Mesendoderm (in vitro differentiated cells): ENCODE results near the gene CUL4A. TPM values are rescaled to one million over a fixed set of nuclear protein-coding genes. Genes with fewer than 3 reads are reported as not detected.
"Not testable (repeated sequence)": the region's sequence is repeated elsewhere in the genome, so short reads cannot be mapped to it uniquely, and the experiment has no call there.

Experiments used
- DNase-seq: peaks from one replicate; pipeline ENCODE4 v3.0.0; 2013
- H2AK5ac ChIP-seq: 2 replicates; pipeline ENCODE4 v1.6.1; 2013; ENCODE audit warnings: low read length, inconsistent platforms
- H2BK120ac ChIP-seq: 2 replicates; pipeline ENCODE4 v1.6.1; 2013; ENCODE audit warnings: low read depth, mild to moderate bottlenecking, low read length, moderate library complexity, mixed read lengths
- H2BK15ac ChIP-seq: replicated peaks from 2 replicates; pipeline ENCODE4 v1.6.1; 2013; ENCODE audit warnings: low read depth, mild to moderate bottlenecking, moderate library complexity
- H2BK5ac ChIP-seq: 2 replicates; pipeline ENCODE4 v1.6.1; 2013; ENCODE audit warnings: low read length, inconsistent platforms
- H3K18ac ChIP-seq: 2 replicates; pipeline ENCODE4 v1.6.1; 2013; ENCODE audit warnings: mild to moderate bottlenecking, low read length, mixed read lengths
- H3K23ac ChIP-seq: one replicate; pipeline ENCODE4 v1.6.1; 2013; ENCODE audit warnings: low read length
- H3K27ac ChIP-seq: 2 replicates; pipeline ENCODE4 v1.5.1; 2013; ENCODE audit warnings: low read depth, mild to moderate bottlenecking, inconsistent platforms, low read length, moderate library complexity
- H3K27me3 ChIP-seq: 2 replicates; pipeline ENCODE4 v1.6.1; 2013; ENCODE audit warnings: low read length, control low read depth, mild to moderate bottlenecking, inconsistent platforms; ENCODE audit not compliant: insufficient read depth, poor library complexity
- H3K36me3 ChIP-seq: 2 replicates; pipeline ENCODE4 v1.6.1; 2013; ENCODE audit warnings: low read length, inconsistent platforms; ENCODE audit not compliant: control insufficient read depth, insufficient read depth
- H3K4ac ChIP-seq: one replicate; pipeline ENCODE4 v1.6.1; 2013; ENCODE audit warnings: low read depth, mild to moderate bottlenecking, low read length, moderate library complexity
- H3K4me1 ChIP-seq: 2 replicates; pipeline ENCODE4 v1.6.1; 2013; ENCODE audit warnings: low read depth, low read length, inconsistent platforms; ENCODE audit not compliant: control insufficient read depth
- H3K4me2 ChIP-seq: 2 replicates; pipeline ENCODE4 v1.6.1; 2013; ENCODE audit warnings: low read length
- H3K4me3 ChIP-seq: 2 replicates; pipeline ENCODE4 v1.5.1; 2013; ENCODE audit warnings: mild to moderate bottlenecking, low read length
- H3K56ac ChIP-seq: one replicate; pipeline ENCODE4 v1.6.1; 2013; ENCODE audit warnings: low read length
- H3K79me1 ChIP-seq: 2 replicates; pipeline ENCODE4 v1.6.1; 2013; ENCODE audit warnings: low read length, inconsistent platforms
- H3K79me2 ChIP-seq: 2 replicates; pipeline ENCODE4 v1.6.1; 2013; ENCODE audit warnings: mild to moderate bottlenecking, low read length; ENCODE audit not compliant: control insufficient read depth, insufficient read depth
- H3K9ac ChIP-seq: 2 replicates; pipeline ENCODE4 v1.6.1; 2013; ENCODE audit warnings: low read length, inconsistent platforms
- H4K5ac ChIP-seq: one replicate; pipeline ENCODE4 v1.6.1; 2013; ENCODE audit warnings: low read length
- H4K8ac ChIP-seq: one replicate; pipeline ENCODE4 v1.6.1; 2013; ENCODE audit warnings: low read depth, mild to moderate bottlenecking, control low read depth, low read length, moderate library complexity
- WGBS: extraction: QIAGEN DNeasy Blood & Tissue Kit; methylation state at CpG from one replicate; pipeline ENCODE4 v1.1.7; 2013; ENCODE audit warnings: low lambda C conversion rate, missing lambda C conversion rate; ENCODE audit not compliant: insufficient coverage; ENCODE audit errors: extremely low coverage; 5-methylcytosine and 5-hydroxymethylcytosine counted together
- polyA plus RNA-seq, 2 experiments: library from polyadenylated mRNA; stranded (reverse); fragments of 200-250 nt; gene quantifications; one replicate each; pipeline ENCODE4 v1.2.3, GENCODE V29; 2013

CUL4A gene
- 72.3 TPM for polyA plus RNA-seq (2013, experiment 1 of 2)
- 73.1 TPM for polyA plus RNA-seq (2013, experiment 2 of 2)

DNA sequence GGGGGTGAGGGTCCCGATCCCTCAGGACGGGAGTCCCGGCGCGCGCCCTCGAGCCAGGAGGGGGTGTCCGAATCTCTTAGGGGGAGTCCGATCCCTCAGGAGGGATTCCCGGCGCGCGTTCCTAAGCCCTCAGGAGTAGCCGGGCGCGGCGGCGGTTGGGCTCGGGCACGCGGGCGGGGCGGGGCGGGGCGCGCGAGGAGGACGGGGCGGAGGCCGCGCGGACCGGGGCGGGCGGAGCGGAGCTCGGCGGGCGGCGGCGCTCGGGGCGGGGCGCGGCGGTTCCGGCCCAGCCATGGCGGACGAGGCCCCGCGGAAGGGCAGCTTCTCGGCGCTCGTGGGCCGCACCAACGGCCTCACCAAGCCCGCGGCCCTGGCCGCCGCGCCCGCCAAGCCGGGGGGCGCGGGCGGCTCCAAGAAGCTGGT lies at the start of gene CUL4A:
TSS of gene CUL4A (plus strand) at position 278 of the 423 bp plus-strand sequence. CDS start at position 293, 15 bp downstream.
- H3K27me3 ChIP-seq = no peaks in the 10 kb centered on the region
- peak within 1 kb of the TSS; percentile 98 for H3K27ac ChIP-seq
- H3K4me1 ChIP-seq = peaks cover 3% of the 10 kb centered on the region
- H3K4me2 ChIP-seq = peak within 1 kb of the TSS; percentile 58
- peak within 1 kb of the TSS; percentile 83 for H3K4me3 ChIP-seq
- no peak within 1 kb of the TSS for H3K23ac ChIP-seq
- peak; percentile 87 for DNase-seq
- peak within 1 kb of the TSS; percentile 54 for H2BK5ac ChIP-seq
- peaks cover 10% of the 10 kb centered on the region for H3K79me1 ChIP-seq
- H3K36me3 ChIP-seq = no peaks in the 10 kb centered on the region
- peak within 1 kb of the TSS; percentile 5 for H4K8ac ChIP-seq
- H2BK15ac ChIP-seq = no peak within 1 kb of the TSS
- no peak within 1 kb of the TSS for H4K5ac ChIP-seq
- peak within 1 kb of the TSS; percentile 99 for H3K4ac ChIP-seq
- peak within 1 kb of the TSS; percentile 100 for H3K18ac ChIP-seq
- H3K56ac ChIP-seq = peak within 1 kb of the TSS; percentile 96
- WGBS = no CpG with 5 or more reads among the region's 66 CpGs
- peak within 1 kb of the TSS; percentile 93 for H2BK120ac ChIP-seq
- H3K79me2 ChIP-seq = peaks cover 80% of the 10 kb centered on the region
- peak within 1 kb of the TSS; percentile 93 for H3K9ac ChIP-seq
- H2AK5ac ChIP-seq = no peak within 1 kb of the TSS

DNA sequence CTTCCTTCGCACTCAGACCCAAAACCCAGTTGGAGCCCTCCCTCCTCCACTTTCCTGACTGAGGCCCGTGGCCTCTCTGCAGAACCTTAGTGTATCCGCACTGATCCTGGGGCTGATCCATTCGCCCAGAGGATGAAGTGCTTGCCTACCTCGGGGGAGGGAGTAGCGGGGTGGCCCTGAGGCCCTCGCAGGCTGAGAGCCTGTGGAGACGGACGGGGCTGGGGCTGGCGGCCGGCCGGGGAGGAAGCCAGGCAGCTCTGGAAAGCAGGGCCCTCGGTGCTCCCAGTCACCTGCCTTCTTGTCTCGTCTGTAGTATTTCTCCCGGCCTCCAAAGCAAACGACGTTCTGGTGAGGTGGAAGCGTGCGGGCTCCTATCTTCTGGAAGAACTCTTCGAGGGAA lies 49.7 kb upstream of the CUL4A start:
- Histone ChIP-seq H3K9ac (no peak overlapping the region), H3K4me1 (peaks cover 4% of the 10 kb centered on the region), H2BK15ac (no peak overlapping the region), H3K79me1 (no peaks in the 10 kb centered on the region), H3K36me3 (no peaks in the 10 kb centered on the region), H3K79me2 (no peaks in the 10 kb centered on the region), H3K4me2 (no peak overlapping the region), H4K5ac (no peak overlapping the region), H3K27me3 (no peaks in the 10 kb centered on the region), H3K23ac (no peak overlapping the region), H4K8ac (no peak overlapping the region), H3K27ac (no peak overlapping the region), H2BK5ac (no peak overlapping the region), H3K18ac (no peak overlapping the region), H3K4ac (no peak overlapping the region), H2AK5ac (no peak overlapping the region), H3K4me3 (no peak overlapping the region), H2BK120ac (no peak overlapping the region), H3K56ac (no peak overlapping the region)
- no peak for DNase-seq
- no CpG with 5 or more reads among the region's 20 CpGs for WGBS

DNA sequence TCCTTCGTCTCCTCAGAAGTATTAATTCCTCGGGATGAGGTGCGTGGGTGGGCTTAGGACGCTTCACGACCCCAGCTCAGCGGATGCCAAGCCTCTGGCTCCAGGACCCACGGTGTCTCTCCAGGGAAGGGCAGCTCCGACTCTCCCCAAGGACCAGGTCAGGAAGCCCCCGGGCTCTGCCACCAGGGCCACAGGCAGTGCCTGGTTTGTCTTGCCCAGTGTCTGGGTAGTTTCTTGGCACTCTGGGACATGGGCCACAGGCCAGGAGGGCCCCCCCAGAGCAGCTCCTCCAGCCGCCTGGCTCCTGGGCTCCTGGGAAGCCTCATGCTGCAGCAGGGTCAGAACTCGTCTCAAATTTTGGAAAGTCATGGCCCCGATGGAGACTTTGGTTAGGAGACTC lies 48.4 kb upstream of the CUL4A start:
- H3K23ac ChIP-seq = no peak overlapping the region
- no peaks in the 10 kb centered on the region for H3K36me3 ChIP-seq
- H2AK5ac ChIP-seq = no peak overlapping the region
- peak overlapping the region; percentile 28 for H3K18ac ChIP-seq
- H3K79me1 ChIP-seq = no peaks in the 10 kb centered on the region
- H3K56ac ChIP-seq = no peak overlapping the region
- H3K4me1 ChIP-seq = peaks cover 4% of the 10 kb centered on the region
- no peak overlapping the region for H3K4ac ChIP-seq
- H3K4me3 ChIP-seq = no peak overlapping the region
- no peak for DNase-seq
- no peak overlapping the region for H3K9ac ChIP-seq
- H4K8ac ChIP-seq = no peak overlapping the region
- no peak overlapping the region for H3K27ac ChIP-seq
- no peaks in the 10 kb centered on the region for H3K79me2 ChIP-seq
- no peak overlapping the region for H2BK15ac ChIP-seq
- no peak overlapping the region for H3K4me2 ChIP-seq
- no peak overlapping the region for H4K5ac ChIP-seq
- H2BK5ac ChIP-seq = no peak overlapping the region
- no peaks in the 10 kb centered on the region for H3K27me3 ChIP-seq
- H2BK120ac ChIP-seq = no peak overlapping the region
- WGBS = no CpG with 5 or more reads among the region's 12 CpGs

DNA sequence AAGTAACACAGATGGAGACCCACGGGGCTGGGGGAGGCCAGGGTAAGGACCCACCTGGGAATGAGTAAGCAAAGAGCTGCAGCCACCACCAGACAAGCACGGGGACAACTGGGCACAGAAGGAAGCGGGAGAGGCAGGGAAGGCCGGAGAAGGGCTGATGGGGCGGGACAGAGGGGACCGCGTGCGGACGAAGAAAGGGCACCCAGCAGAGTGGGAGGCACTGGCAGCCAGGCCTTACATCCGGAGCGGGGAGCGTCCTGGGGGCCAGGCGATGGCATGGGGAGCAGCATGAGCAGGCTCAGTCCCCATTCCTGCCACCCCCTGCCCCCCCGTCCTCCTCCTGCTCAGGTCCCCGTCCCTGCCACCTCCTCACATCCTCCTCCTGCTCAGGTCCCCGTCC lies 48.0 kb upstream of the CUL4A start:
- Histone ChIP-seq H3K9ac (no peak overlapping the region), H2AK5ac (no peak overlapping the region), H3K79me1 (no peaks in the 10 kb centered on the region), H3K27ac (no peak overlapping the region), H3K18ac (peak overlapping the region; percentile 28), H2BK15ac (no peak overlapping the region), H3K23ac (no peak overlapping the region), H3K56ac (peak overlapping the region; percentile 56), H3K4me2 (no peak overlapping the region), H2BK5ac (no peak overlapping the region), H3K4me3 (no peak overlapping the region), H3K27me3 (no peaks in the 10 kb centered on the region), H2BK120ac (no peak overlapping the region), H3K36me3 (no peaks in the 10 kb centered on the region), H4K5ac (no peak overlapping the region), H4K8ac (no peak overlapping the region), H3K4ac (no peak overlapping the region), H3K4me1 (peaks cover 4% of the 10 kb centered on the region), H3K79me2 (no peaks in the 10 kb centered on the region)
- WGBS = no CpG with 5 or more reads among the region's 16 CpGs
- no peak for DNase-seq

DNA sequence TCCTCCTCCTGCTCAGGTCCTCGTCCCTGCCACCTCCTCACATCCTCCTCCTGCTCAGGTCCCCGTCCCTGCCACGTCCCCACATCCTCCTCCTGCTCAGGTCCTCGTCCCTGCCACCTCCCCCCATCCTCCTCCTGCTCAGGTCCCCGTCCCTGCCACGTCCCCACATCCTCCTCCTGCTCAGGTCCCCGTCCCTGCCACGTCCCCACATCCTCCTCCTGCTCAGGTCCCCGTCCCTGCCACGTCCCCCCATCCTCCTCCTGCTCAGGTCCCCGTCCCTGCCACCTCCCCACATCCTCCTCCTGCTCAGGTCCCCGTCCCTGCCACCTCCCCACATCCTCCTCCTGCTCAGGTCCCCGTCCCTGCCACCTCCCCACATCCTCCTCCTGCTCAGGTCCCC lies 47.4 kb upstream of the CUL4A start:
- H3K27ac ChIP-seq, DNase-seq, H3K4me1 ChIP-seq, H2AK5ac ChIP-seq, H3K4me3 ChIP-seq, H3K4ac ChIP-seq, H3K36me3 ChIP-seq, H3K79me2 ChIP-seq, H3K4me2 ChIP-seq, H2BK120ac ChIP-seq, H4K8ac ChIP-seq, H3K27me3 ChIP-seq, H2BK15ac ChIP-seq, H3K79me1 ChIP-seq, H4K5ac ChIP-seq, H3K23ac ChIP-seq, H3K18ac ChIP-seq, H3K56ac ChIP-seq, H3K9ac ChIP-seq, H2BK5ac ChIP-seq: not testable (repeated sequence)
- WGBS = no CpG with 5 or more reads among the region's 13 CpGs
